ENCODE measurements around the gene EGFL8.
"Not testable (repeated sequence)": the region's sequence is repeated elsewhere in the genome, so short reads cannot be mapped to it uniquely, and the experiment has no call there.

EGFL8 gene

DNA sequence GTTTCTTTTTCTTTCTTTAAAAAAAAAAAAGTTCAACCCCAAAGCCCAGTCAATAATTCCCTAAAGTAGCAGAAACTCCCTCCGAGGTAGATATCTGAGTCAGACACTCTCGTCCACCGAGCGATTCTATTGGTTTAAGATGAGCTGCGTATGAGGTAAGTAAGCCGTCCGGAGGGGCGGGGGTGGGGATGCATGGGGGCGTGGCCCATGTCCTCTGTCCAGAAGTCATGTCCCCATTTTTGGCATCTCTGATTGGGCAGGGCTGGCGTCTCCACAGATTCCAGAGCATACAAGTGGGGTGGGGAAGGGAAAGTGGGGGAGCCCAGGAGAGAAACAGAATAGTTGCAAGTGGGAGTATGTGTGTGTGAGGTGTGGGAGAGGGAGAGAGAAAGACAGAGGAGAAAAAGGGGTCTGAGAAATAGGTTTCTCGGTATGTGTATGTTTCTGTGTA, 21.3 kb downstream of the EGFL8 start:
- DNase-seq, result peak; percentile 79

DNA sequence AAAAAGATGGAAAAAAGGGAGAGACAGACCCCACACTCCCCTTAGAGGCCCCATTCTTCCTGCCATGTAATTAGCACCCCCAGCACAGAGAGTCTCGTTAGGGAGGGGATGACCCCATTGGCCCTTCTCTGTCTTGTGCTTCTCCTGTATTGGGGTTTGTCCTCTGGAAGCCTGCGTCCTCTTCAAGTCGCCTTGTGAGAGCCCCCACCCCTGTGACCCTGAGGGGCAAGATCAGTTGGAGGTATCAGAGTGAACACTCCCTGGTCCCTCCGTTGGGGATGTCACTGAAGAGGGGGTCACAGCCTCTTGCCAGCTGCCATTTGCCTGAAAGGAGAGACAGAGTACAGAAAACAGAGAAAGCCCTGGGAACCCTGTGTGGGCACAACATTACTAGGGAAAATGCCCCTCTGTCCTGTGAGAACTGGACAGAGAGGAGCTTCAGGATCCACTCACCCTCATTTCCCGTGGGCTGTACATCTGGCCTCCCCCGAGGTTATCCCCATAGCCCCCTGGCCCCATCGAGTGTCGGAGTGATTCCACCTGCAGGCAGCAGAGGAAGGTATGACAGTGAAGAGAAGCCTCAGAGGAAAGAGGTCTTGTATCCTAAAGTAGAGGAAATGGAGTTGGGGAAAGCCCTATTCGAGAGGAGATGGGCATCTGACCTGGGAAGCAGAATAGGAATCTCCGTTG, 21.9 kb downstream of the EGFL8 start:
- not testable (repeated sequence) for DNase-seq

DNA sequence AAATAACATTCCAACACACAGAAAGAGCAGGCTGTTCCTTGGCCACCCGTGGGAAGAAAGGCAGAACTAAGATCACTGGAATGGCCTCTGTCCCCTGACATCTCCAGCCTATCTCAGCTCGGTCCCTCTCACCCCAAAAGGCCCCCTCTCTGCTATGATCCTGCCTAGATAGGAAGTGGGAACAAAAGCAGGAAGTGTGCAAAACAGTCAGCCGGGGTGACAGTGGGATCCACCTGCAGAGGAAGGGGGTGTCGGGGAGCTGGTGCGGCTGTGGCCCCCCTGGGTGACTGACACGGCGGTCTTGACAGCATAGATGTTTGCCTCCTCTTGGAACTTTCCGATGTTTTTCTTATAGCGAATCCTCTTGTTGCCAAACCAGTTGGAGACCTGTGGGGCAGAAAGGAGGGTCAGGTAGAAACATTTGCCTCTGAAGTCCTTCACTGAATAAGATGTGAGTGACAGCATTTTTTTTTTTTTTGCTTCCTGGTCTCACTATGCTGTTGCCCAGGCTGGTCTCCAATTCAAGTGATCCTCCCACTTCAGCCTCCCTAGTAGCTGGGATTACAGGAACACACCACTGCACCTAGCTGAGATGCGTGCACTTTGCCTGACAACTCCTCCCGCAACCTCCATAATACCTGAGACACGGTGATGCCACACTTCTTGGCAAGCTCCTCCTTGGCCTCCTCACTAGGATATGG, 22.8 kb downstream of the EGFL8 start:
- DNase-seq, result peak; percentile 19

DNA sequence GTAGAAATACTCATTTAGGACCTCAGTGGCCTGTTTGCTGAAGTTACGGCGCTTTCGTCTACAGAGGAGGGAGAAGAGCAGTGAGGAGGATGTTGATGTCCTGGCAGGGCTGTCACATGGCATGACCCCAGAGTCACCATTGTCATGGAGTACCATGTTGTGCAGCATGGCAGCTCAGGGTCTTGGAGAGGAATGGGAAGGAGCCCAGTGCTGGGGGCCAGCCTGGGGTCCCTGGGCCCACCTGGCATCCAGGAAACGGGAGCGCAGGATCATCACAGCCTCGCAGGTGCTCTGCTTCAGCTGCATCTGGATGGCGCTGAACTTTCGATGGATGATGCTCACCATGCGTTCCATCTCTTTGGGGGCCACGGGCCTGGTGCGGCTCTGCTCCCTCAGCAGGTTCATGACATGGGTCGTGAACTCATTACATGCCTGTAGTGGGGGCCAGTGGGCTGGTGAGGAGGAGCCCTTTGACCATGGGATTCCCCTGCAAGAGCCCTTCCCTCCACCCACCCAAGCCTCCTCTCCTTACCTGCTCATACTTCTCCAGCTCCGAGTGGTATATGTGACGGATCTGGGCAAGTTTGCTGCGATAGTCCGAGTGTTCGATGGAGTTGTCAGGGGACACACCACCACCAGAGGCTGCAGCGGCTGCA, 23.5 kb downstream of the EGFL8 start:
- not testable (repeated sequence) for DNase-seq

DNA sequence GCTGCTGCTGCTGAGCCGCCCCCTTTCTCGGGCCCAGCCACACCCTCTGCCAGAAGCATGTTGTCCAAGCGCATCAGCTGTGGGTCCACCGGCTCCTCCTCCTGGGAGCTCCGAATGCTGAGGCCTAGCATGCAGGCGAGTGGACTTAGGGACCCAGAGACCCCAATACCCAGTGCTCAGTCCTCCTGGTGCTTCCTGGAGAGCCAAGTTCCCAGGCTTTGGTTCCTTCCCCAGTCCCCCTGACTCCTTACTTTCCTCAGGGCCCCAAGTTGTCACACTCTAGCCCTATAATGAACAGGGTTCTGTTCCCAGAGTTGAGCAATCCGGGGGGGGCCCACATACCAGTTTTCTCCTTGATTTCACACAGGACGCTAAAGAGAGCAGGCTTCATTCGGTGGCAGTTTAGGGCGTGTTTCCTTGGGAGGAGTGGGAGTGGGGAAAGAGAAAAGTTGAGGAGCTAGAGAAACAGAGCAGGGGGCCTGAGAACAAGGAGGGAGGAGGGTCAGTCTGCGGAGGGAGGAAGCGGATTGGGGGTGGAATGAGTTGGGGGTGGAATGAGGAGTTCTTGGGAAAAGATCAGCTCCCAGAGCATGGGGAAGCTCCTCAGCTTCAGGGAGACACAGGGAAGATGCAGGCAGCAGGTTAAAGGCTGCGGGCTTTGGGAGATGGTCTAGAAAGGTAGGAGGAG, 24.1 kb downstream of the EGFL8 start:
- no peak for DNase-seq

DNA sequence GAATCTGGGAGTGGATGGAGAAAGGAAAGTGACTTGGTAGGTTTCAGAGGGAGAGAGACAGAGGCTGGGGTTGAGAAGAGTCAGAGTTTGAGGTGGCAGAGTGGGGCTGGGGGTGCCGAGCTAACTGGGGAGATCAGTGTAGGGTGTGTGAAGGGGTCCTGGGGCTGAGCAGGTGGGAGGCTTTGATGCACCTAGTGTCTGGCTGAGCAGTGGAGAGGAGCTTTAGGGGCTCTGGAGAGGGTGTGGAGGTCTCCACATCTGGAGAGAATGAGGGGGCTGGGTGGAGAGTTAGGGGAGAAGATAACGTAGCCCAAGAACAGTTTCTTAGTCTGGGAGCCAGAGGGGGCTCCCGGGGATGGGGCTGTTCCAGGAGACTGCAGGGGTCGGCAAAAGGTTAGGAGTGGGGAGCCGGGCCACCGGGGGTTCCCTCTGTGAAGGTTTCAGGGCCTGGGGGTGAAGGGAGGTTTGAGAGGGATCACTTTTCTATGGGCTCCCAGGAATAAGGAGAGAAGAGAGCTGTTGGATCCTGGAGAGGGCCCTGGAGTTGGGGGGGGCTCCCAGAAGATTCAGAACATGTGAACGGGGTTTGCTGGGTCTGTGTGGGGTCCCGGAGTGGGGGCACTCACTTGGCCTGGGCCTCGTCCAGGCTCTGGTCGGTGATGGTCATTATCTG, 24.8 kb downstream of the EGFL8 start:
- no peak for DNase-seq

- no peak for DNase-seq
These were observed 25.3 kb downstream of the EGFL8 start for GRCh38 chr6:32189742-32190053.

DNA sequence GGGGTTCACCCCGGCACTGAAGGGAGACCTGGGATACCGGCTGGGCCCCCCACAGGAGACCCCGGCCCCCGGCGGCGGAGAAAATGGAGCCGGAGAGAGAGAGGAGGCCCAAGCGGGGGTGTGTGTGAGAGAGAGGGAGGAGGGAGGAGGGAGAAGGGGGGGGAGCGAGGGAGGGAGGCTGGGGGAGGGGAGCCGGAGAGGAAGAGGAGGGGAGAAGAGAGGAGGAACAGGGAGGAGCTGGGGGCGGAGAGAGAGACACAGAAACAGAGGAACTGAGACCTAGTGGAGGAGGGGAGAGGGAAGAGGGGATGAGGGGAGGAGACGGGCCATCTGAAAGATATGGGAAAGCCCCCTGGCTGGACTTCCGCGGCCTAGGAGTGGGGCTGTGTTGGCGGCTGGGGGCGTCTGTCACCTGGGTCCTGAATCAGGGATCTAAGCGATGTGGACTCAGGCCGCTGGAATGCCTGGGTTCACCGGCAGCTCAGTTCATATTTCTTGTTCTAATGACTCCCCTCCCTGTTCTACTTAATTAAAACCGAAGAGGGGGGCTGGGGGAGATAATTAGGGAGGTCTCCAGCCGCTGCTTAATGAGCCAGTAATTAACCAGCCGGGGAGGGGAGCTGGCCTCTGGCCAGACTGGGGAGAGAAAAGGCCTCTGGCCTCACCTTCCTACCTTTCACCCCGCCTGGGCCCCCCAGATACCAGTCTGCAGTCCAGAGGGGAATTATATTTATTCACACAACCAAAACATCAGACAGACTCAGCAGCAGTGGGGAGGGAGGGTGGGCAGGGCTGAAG, 25.9 kb downstream of the EGFL8 start, which contains the start of gene PBX2:
TSS of gene PBX2 (minus strand) at position 149 of the 798 bp plus-strand sequence. CDS start 287 bp downstream, outside the sequence.
- peak; percentile 92 for DNase-seq

DNA sequence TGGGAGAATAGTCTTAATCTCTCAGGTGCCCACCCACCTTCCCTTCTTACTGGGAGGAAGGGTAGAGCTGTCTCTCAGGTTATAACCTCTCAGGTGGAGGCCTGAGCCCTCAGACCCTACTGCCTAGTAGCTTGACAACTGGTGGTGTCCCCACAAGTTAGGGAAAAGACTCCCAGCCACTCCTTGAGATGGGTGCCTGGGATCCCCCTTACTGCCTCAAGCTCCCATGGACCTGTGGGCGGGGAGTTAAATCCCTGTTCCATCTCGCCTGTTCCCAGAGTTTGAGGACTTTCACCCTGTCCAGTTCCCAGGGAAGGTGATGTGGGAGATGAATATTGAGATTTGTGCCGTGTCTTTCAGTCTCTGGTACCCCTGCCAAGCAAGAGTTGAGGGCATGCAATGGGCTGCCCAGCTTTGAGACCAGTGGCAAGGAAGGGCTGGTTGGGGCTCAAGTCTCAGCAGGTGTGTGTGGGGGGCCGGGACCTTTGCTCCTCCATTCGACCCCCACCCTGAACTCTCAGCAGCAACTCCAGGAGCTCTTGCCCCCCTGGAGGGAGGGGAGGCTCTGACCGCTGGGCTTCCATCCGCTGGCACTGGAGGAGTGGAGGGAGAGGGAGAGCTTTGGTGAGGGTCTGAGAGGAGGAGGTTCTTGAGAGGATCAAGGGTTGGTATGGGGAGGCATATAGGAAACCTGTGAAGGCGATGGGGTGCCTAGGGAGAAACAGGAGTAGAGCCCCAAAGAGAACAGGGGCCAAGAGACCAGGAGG, 26.7 kb downstream of the EGFL8 start:
- DNase-seq, result peak; percentile 21

GRCh38 chr6:32191696-32192607, 27.6 kb downstream of the EGFL8 start:
- DNase-seq, result peak; percentile 68

DNA sequence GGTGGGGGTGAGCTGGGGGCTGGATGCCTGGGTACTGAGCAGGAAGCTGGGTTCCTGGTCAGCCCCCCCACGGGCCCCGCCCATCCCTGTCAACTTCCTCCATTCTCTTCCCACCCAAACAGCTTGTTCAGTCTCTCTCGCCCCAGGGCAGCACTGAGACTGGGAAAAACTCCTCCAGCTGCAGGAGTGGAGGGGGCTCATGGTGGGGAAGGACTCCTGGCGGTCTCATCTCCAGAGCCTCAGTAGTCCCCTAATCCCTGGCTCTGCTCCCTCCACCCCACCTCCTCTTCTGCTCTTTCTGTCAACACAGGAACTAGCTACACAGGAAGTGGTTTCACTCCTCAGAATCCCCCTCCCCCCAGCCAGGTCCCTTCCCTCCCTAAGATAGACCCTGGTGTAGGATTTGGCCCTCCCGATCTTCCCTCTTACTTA, 28.2 kb downstream of the EGFL8 start, which contains the start of gene GPSM3:
TSS of gene GPSM3 (minus strand) at position 36 of the 432 bp plus-strand sequence. CDS start 130 bp downstream, outside the sequence.
- peak; percentile 64 for DNase-seq

DNA sequence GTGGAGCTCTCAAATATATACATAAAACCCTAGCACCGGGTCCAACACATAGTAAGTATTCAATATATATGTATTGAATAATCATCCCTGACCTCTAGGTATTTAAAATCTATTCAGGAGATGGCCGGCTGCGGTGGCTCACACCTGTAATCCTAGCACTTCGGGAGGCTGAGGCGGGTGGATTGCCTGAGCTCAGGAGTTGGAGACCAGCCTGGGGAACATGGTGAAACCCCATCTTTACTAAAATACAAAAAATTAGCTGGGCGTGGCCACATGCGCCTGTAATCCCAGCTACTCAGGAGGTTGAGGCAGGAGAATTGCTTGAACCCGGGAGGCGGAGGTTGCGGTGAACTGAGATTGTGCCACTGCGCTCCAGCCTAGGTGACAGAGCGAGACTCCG, 28.7 kb downstream of the EGFL8 start:
- not testable (repeated sequence) for DNase-seq

GRCh38 chr6:32194388-32194787, 30.0 kb downstream of the EGFL8 start:
- no peak for DNase-seq

- peak; percentile 52 for DNase-seq
These were observed 30.6 kb downstream of the EGFL8 start for GRCh38 chr6:32194825-32195651.

- DNase-seq, result peak; percentile 100
These were observed 31.2 kb downstream of the EGFL8 start for GRCh38 chr6:32195652-32195901.

DNA sequence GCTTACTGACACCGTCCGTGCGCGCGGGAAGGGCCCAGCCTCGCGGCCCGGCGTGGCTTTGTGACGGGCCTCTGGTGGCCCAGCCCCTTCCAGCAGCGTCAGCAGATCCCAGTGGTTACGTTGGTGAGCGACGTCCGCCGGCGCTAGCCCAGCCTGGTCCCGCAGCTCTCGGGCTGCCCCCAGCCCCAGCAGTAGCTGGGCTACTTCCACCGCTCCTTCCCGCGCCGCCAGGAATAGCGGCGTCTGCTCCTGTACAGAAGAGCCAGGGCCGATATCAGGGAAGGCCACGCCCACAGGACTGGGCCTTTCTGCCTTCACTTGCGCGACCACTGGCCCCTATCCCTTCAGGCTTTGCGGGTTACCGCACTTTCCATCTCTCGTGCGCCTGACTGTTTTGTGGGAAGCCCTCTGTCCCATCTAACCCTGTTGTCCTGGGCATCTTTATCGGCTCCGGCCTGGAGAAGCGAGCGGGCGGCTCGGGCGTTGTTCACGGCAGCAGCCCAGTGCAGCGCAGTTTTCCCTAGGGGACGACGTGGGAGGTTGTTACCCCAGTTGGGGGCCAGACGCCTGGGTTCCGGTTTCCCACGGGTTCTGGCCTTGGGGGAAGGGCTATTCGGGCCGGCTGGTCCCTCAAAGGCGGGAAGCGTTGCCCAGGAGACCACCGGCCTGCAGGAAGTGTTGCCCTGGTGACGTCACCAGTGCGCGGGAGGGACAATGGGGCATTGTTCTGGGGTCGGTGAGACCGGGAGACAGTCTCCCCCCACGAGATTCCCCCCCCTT, 31.7 kb downstream of the EGFL8 start:
- DNase-seq, result peak; percentile 79

GRCh38 chr6:32196682-32197616, 32.6 kb downstream of the EGFL8 start:
- peak; percentile 32 for DNase-seq

Data from CD4-positive, alpha-beta T cell treated with Interleukin-21 for 1 hour (primary cell).